ENCODE measurements around the gene EXOC6B. TPM values are rescaled to one million over a fixed set of nuclear protein-coding genes. Genes with fewer than 3 reads are reported as not detected.

Gene EXOC6B
- total RNA-seq, 1 experiment from 2014 or later = 40.1 TPM

GRCh38 chr2:72139874-72140620 is 685.8 kb downstream of the EXOC6B start:
- no peak for DNase-seq
- H3K9me3 Mint-ChIP-seq = peaks cover 0 to 6% of the 10 kb centered on the region in 2 experiments; a peak in 2 of 5 replicates

More at GRCh38 chr2:72139874-72140620, 685.8 kb downstream of the EXOC6B start:
- no peaks in the 10 kb centered on the region for H4K20me1 ChIP-seq (ENCODE audit: control insufficient read depth, insufficient read depth, insufficient read length)
- peaks cover 12 to 31% of the 10 kb centered on the region in 2 experiments for H3K4me1 Mint-ChIP-seq
- no peak overlapping the region for H3K23ac ChIP-seq (ENCODE audit: insufficient read length, low read depth, low read length)
- no peak for TF ChIP-seq CTCF (conservative IDR thresholded peaks at IDR 0.05)
- no CpG with 5 or more reads among the region's 14 CpGs for WGBS (ENCODE audit: extremely low coverage, insufficient read length, low lambda C conversion rate)
- peak overlapping the region in 1 of 3 experiments; percentile 62; a peak in 1 of 7 replicates for H3K27ac Mint-ChIP-seq
- no peak overlapping the region for H2BK120ac ChIP-seq (ENCODE audit: low read depth, low read length, poor library complexity, severe bottlenecking)
- H3K18ac ChIP-seq (ENCODE audit: insufficient read length, low read depth, low read length) = no peak overlapping the region
- H2BK20ac ChIP-seq (ENCODE audit: low read depth, low read length, poor library complexity, severe bottlenecking) = no peak overlapping the region
- no peak overlapping the region for H2BK15ac ChIP-seq (ENCODE audit: low read depth, low read length)
- no peak overlapping the region for H3K27ac ChIP-seq (ENCODE audit: insufficient read length, low read depth, low read length)
- no peak overlapping the region for H2BK12ac ChIP-seq (ENCODE audit: insufficient read length, low read depth, low read length)
- H2AFZ ChIP-seq (ENCODE audit: low read length) = no peak overlapping the region
- H3K79me2 ChIP-seq (ENCODE audit: insufficient read depth, low read length) = no peaks in the 10 kb centered on the region
- H3K27me3 Mint-ChIP-seq (ENCODE audit: low read depth) = peaks cover 72% of the 10 kb centered on the region
- peaks cover 11% of the 10 kb centered on the region for H3K23me2 ChIP-seq (ENCODE audit: insufficient read length, low read depth, low read length, poor library complexity, severe bottlenecking)
- no peak overlapping the region for H4K8ac ChIP-seq (replicated peaks; ENCODE audit: insufficient read length, low read depth, low read length)
- H4K91ac ChIP-seq (ENCODE audit: insufficient read length, low read depth, low read length) = no peak overlapping the region
- no peaks in the 10 kb centered on the region for H3K9me3 ChIP-seq (ENCODE audit: control insufficient read depth, low read depth, low read length)
- no peak overlapping the region for H3K9ac ChIP-seq (ENCODE audit: extremely low read depth, insufficient read length, low read length)
- no peak overlapping the region for H3K4me2 ChIP-seq (ENCODE audit: insufficient read depth, insufficient read length, low read length)
- H4K5ac ChIP-seq (ENCODE audit: insufficient read length, low read depth, low read length) = no peak overlapping the region
- H3K4me3 Mint-ChIP-seq = no peak overlapping the region
- H3K36me3 Mint-ChIP-seq (ENCODE audit: insufficient read depth in 1 of 3, low read depth in 3 of 3) = no peaks in the 10 kb centered on the region
- H3K27me3 ChIP-seq (ENCODE audit: insufficient read depth, low read length) = peaks cover 40% of the 10 kb centered on the region; the same call in 1 of the 2 replicates
- no peaks in the 10 kb centered on the region for H3K79me1 ChIP-seq (ENCODE audit: insufficient read depth, low read depth, low read length, poor library complexity, severe bottlenecking)
- no peak overlapping the region for H3K4ac ChIP-seq (ENCODE audit: low read depth, low read length)
- no peak overlapping the region for H3K56ac ChIP-seq (ENCODE audit: insufficient read length, low read depth, low read length)
- no peak overlapping the region; the same call in 1 of the 2 replicates for H3K14ac ChIP-seq (ENCODE audit: insufficient read depth, low read length)
- no peaks in the 10 kb centered on the region for H3K4me1 ChIP-seq (ENCODE audit: insufficient read depth, low read length)
- H3T11ph ChIP-seq (ENCODE audit: low read length) = no peak overlapping the region
- no peak overlapping the region for H2AK5ac ChIP-seq (ENCODE audit: insufficient read length, low read length)
- no peak overlapping the region for H2BK5ac ChIP-seq (ENCODE audit: insufficient read length, low read length)
